ENCODE results near the gene IL1B.
"Not testable (repeated sequence)": the region's sequence is repeated elsewhere in the genome, so short reads cannot be mapped to it uniquely, and the experiment has no call there.

The IL1B gene

GRCh38 chr2:112836695-112837117 is at the start of gene IL1B:
Gene IL1B (minus strand): TSS chr2:112836779. CDS start chr2:112836229, 550 bp downstream.
- no peak for DNase-seq (ENCODE audit: low read depth)

- no peak for DNase-seq (ENCODE audit: low read depth)
These were observed 49.7 kb upstream of the IL1B start for GRCh38 chr2:112886291-112886690.

- DNase-seq (ENCODE audit: low read depth), result no peak
These were observed 48.9 kb upstream of the IL1B start for GRCh38 chr2:112885506-112885902.

- no peak for DNase-seq (ENCODE audit: low read depth)
These were observed 48.4 kb upstream of the IL1B start for GRCh38 chr2:112884869-112885505.

GRCh38 chr2:112883669-112884068 is 47.1 kb upstream of the IL1B start:
- no peak for DNase-seq (ENCODE audit: low read depth)

GRCh38 chr2:112881217-112881985 is 44.8 kb upstream of the IL1B start:
- DNase-seq (ENCODE audit: low read depth), result no peak

- no peak for DNase-seq (ENCODE audit: low read depth)
These were observed 44.1 kb upstream of the IL1B start for GRCh38 chr2:112880696-112881095.

GRCh38 chr2:112880091-112880531 is 43.5 kb upstream of the IL1B start:
- DNase-seq (ENCODE audit: low read depth), result no peak

- no peak for DNase-seq (ENCODE audit: low read depth)
These were observed 43.0 kb upstream of the IL1B start for GRCh38 chr2:112879491-112880041.

GRCh38 chr2:112877423-112877822 is 40.8 kb upstream of the IL1B start:
- DNase-seq (ENCODE audit: low read depth), result no peak

GRCh38 chr2:112876971-112877361 is 40.4 kb upstream of the IL1B start:
- no peak for DNase-seq (ENCODE audit: low read depth)

GRCh38 chr2:112876257-112876970 is 39.8 kb upstream of the IL1B start:
- no peak for DNase-seq (ENCODE audit: low read depth)

- no peak for DNase-seq (ENCODE audit: low read depth)
These were observed 34.6 kb upstream of the IL1B start for GRCh38 chr2:112870841-112871835.

- DNase-seq (ENCODE audit: low read depth), result no peak
These were observed 32.8 kb upstream of the IL1B start for GRCh38 chr2:112869258-112869842.

GRCh38 chr2:112867701-112868631 is 31.4 kb upstream of the IL1B start:
- no peak for DNase-seq (ENCODE audit: low read depth)

- no peak for DNase-seq (ENCODE audit: low read depth)
These were observed 29.7 kb upstream of the IL1B start for GRCh38 chr2:112866128-112866835.

GRCh38 chr2:112864072-112864471 is 27.5 kb upstream of the IL1B start:
- DNase-seq (ENCODE audit: low read depth), result no peak

GRCh38 chr2:112859406-112860183 is 23.0 kb upstream of the IL1B start:
- not testable (repeated sequence) for DNase-seq (ENCODE audit: low read depth)
